Measurements from ENCODE around the gene F7. TPM values are rescaled to one million over a fixed set of nuclear protein-coding genes. Genes with fewer than 3 reads are reported as not detected.

F7 gene
- total and polyA plus RNA-seq, 2 donors (not counting 3 experiments of a cell fraction or from before 2014, with no cell fraction given), result not detected

- Histone ChIP-seq H3K27ac (ENCODE audit: insufficient read depth, low read depth, low read length) (no peak overlapping the region), H3K9me3 (replicated peaks; ENCODE audit: control insufficient read depth, insufficient read depth, low read length) (no peaks in the 10 kb centered on the region), H3K36me3 (ENCODE audit: control insufficient read depth in 2 of 2, extremely low read depth in 1 of 2, insufficient read depth in 2 of 2, low read length in 2 of 2) (no peaks in the 10 kb centered on the region), H3K4me2 (ENCODE audit: insufficient read depth, low read length) (no peak overlapping the region), H3K4me3 (replicated peaks in 1 of 3; ENCODE audit: insufficient read depth in 1 of 3, low read depth in 1 of 3, low read length in 3 of 3) (no peak overlapping the region), H3K9ac (replicated peaks; ENCODE audit: extremely low read depth, insufficient read depth, low read length) (no peak overlapping the region), H3K9me1 (replicated peaks; ENCODE audit: control insufficient read depth, extremely low read depth, insufficient read depth, low read length) (no peaks in the 10 kb centered on the region), H3K79me2 (ENCODE audit: control insufficient read depth, insufficient read depth, low read length) (no peaks in the 10 kb centered on the region), H2AFZ (ENCODE audit: low read depth, low read length) (no peak overlapping the region), H3K27me3 (ENCODE audit: control insufficient read depth in 2 of 2, insufficient read depth in 2 of 2, low read length in 2 of 2) (no peaks in the 10 kb centered on the region), H3K4me1 (ENCODE audit: control insufficient read depth, extremely low read depth, insufficient read depth, low read length) (no peaks in the 10 kb centered on the region), H4K20me1 (replicated peaks; ENCODE audit: control insufficient read depth, extremely low read depth, insufficient read depth, low read length) (no peaks in the 10 kb centered on the region)
- POLR2A ChIA-PET, result no interaction called here
- dilution Hi-C loops (cut with MboI; ENCODE audit: extremely low pct_ligation_motif_present, low sequenced_read_pairs), result no loop called here
- TF ChIP-seq EZH2 (IDR thresholded peaks at IDR 0.05; ENCODE audit: borderline replicate concordance, low read depth, low read length, severe bottlenecking), result no peak
- TF ChIP-seq GATA2 (IDR thresholded peaks at IDR 0.05; ENCODE audit: insufficient read depth, insufficient read length, low read depth, low read length), result no peak
- no peak for TF ChIP-seq JUN (IDR thresholded peaks at IDR 0.05; ENCODE audit: borderline replicate concordance, insufficient read depth, insufficient read length, low read depth)
- no peak for TF ChIP-seq MYC (IDR thresholded peaks at IDR 0.05; ENCODE audit: low read depth, low read length)
- TF ChIP-seq, protein P1, sequence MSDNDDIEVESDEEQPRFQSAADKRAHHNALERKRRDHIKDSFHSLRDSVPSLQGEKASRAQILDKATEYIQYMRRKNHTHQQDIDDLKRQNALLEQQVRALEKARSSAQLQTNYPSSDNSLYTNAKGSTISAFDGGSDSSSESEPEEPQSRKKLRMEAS (IDR thresholded peaks at IDR 0.05; ENCODE audit: insufficient read depth, insufficient read length), result no peak
- no peak for TF ChIP-seq CTCF (IDR thresholded peaks at IDR 0.05; ENCODE audit: extremely low read depth in 1 of 2, insufficient read depth in 1 of 2, low read depth in 1 of 2, low read length in 2 of 2)
- TF ChIP-seq FOS (IDR thresholded peaks at IDR 0.05; ENCODE audit: borderline replicate concordance, insufficient read depth, low read length), result no peak
- BruUV-seq (replicated peaks), result no TSS peak
- DNase-seq (ENCODE audit: low read depth, low spot score) (no peak), FAIRE-seq (no peak)
- CTCF ChIA-PET, result interaction anchor here (1.0 kb wide), 1 partner anchor 306 kb away, joined by 3 read pairs; no protein-coding TSS in a partner anchor
- intact Hi-C loops (cut with micrococcal nuclease), result no loop called here
Measured at GRCh38 chr13:113086991-113087922, 18.3 kb upstream of the F7 start.
